GM13977 (cell line): ENCODE results near the gene LNP1.
"Not testable (repeated sequence)": the region's sequence is repeated elsewhere in the genome, so short reads cannot be mapped to it uniquely, and the experiment has no call there.

Experiments used
- DNase-seq: peaks from one replicate; pipeline ENCODE4 v3.0.0; 2012; ENCODE audit warnings: low spot score
- in situ Hi-C: fragments of 300-500 bp; cut with MboI; formaldehyde crosslinking; loops from one replicate; pipeline ENCODE4 v1.12.0; 2022; ENCODE audit warnings: low sequenced_read_pairs, low pct_unique_long_range_greater_than_20kb, mixed read lengths, inconsistent platforms; ENCODE audit not compliant: unreplicated experiment
- TF ChIP-seq, protein P1 (sequence below): IDR thresholded peaks from 2 replicates; pipeline ENCODE4 v1.5.1; 2012; ENCODE audit warnings: mild to moderate bottlenecking, control low read depth; ENCODE audit not compliant: insufficient read depth; ENCODE audit errors: extremely low read depth, missing control alignments

LNP1 gene

DNA sequence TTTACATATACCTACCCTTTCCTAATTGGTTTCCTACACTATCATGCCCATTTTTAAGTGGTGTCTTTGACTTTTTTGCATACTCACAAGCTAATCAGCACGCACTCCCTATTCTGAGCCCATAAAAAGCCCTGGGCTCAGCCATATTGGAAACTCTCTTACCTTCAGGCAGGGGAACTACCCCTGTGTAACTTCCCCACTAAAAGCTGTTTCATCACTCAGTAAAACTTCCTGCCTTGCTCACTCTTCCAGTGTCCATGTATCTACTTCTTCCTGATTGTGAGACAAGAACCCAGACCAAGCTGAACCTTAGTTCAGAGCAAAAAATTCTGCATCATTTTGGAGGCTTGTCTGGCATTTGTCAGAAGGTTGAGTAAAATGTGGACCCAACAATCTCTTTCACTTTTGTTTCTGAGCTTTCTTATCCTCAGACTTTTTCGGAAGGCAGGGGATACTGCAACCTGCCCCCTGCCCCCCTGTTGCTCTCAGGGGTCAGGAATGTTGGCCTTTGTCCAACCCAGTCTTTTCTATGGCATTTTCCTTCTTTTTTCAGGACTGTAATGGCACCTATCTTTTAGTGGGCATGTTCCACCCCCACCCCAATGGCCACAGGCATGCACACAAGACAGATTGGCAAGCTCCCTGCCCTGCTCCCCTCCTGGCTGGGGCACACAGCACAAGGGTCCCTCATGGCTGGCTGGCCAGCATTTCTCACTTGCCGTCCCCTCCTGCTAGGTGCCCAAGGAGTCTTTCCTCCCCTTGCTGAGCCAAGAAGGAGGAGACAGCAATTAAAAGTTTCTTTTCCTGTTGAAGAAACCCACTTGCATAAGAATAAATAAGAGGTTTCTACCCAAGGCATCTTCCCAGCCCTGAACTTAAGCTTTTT is 64.8 kb downstream of the LNP1 start:
- in situ Hi-C loops, result no loop called here
- TF ChIP-seq, protein P1, sequence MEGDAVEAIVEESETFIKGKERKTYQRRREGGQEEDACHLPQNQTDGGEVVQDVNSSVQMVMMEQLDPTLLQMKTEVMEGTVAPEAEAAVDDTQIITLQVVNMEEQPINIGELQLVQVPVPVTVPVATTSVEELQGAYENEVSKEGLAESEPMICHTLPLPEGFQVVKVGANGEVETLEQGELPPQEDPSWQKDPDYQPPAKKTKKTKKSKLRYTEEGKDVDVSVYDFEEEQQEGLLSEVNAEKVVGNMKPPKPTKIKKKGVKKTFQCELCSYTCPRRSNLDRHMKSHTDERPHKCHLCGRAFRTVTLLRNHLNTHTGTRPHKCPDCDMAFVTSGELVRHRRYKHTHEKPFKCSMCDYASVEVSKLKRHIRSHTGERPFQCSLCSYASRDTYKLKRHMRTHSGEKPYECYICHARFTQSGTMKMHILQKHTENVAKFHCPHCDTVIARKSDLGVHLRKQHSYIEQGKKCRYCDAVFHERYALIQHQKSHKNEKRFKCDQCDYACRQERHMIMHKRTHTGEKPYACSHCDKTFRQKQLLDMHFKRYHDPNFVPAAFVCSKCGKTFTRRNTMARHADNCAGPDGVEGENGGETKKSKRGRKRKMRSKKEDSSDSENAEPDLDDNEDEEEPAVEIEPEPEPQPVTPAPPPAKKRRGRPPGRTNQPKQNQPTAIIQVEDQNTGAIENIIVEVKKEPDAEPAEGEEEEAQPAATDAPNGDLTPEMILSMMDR, result no peak
- DNase-seq, result peak; percentile 26

DNA sequence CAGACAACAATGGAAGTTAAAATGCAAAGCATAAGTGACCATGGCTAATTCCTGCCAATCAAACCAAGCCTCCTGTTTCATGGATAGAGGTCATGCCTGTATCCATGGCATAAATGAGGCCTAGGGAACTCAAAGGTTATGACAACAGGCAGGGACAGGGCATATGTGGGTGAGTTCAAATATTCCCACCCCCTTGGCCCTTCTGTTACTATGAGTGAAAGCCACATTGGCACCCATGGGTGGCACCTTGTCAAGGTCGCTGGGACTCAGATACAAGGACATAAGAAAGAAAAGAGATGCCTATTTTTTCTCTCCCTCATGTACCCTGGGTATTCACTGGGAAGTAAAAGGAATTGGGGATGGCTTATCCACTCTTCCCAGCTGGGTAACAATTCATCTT is 65.8 kb downstream of the LNP1 start:
- DNase-seq, result peak; percentile 0
- in situ Hi-C loops, result no loop called here
- TF ChIP-seq, protein P1, result no peak

DNA sequence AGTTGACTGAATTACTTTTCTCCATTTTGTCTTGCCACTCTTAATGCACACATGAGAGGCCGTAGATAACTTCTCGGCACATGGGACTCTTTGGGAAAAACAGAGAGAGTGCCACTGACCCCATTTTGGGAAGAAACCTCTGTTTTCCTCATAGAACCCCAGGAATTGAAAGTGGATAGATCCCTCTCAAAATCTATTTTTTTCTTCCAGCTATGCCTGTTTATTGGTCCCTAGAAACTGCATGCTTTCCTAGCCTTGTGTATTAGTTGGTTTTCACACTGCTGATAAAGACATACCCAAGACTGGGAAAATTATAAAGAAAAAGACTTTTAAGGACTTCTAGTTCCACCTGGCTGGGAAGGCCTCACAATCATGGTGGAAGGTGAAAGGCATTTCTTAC is 67.3 kb downstream of the LNP1 start:
- DNase-seq, result no peak
- TF ChIP-seq, protein P1, result no peak
- in situ Hi-C loops, result no loop called here

DNA sequence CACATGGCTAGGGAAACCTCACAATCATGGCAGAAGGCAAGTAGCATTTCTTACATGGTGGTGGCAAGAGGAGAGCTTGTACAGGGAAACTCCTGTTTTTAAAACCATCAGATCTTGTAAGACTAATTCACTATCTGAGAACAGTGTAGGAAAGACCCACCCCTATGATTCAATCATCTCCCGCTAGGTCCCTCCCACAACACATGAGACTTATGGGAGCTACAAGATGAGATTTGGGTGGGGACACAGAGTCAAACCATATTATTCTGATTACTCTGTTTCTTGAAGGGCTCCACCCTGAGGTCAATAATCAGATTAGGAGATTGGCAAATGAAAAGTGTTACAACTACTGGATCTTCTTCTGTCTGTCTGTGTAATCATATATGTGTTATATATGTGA is 69.6 kb downstream of the LNP1 start:
- DNase-seq, result no peak
- TF ChIP-seq, protein P1, result no peak
- in situ Hi-C loops, result no loop called here

DNA sequence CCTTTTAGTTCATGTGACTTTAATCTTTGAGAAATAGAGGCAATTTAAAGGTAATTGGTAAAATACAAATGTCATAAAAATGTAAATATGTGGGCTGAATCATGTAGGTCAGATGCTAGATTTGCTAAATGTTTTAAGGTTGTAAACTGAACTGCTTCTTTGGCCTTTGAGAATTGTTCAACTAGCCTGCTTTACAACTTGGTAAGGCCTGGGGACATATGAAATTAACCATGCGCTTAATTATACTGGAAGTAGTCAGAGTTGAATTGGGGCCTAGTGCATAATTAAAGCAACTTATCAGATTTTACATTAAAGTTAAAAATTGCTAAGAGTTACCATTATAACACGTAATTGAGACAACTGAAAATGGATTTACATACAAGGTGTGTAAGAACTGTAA is 70.1 kb downstream of the LNP1 start:
- in situ Hi-C loops, result no loop called here
- TF ChIP-seq, protein P1, result no peak
- no peak for DNase-seq

DNA sequence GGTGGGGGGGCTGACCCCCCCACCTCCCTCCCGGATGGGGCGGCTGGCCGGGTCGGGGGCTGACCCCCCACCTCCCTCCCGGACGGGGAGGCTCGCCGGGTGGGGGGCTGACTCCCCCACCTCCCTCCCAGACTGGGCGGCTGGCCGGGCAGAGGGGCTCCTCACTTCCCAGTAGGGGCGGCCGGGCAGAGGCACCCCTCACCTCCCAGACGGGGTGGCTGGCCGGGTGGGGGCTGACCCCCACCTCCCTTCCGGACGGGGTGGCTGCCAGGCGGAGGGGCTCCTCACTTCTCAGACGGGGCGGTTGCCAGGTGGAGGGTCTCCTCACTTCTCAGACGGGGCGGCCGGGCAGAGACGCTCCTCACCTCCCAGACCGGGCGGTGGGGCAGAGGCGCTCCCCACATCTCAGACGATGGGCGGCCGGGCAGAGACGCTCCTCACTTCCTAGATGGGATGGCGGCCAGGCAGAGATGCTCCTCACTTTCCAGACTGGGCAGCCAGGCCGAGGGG is 76.6 kb downstream of the LNP1 start:
- in situ Hi-C loops, DNase-seq: not testable (repeated sequence)

DNA sequence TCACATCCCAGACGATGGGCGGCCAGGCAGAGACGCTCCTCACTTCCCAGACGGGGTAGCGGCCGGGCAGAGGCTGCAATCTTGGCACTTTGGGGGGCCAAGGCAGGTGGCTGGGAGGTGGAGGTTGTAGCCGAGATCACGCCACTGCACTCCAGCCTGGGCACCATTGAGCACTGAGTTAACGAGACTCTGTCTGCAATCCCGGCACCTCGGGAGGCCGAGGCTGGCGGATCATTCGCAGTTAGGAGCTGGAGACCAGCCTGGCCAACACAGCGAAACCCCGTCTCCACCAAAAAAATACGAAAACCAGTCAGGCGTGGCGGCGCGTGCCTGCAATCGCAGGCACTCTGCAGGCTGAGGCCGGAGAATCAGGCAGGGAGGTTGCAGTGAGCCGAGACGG is 77.2 kb downstream of the LNP1 start:
- in situ Hi-C loops, DNase-seq: not testable (repeated sequence)
